GM23338 (cell line): ENCODE results near the gene UNKL. TPM values are rescaled to one million over a fixed set of nuclear protein-coding genes. Genes with fewer than 3 reads are reported as not detected.

Experiments
- ATAC-seq: fragments of 200-7000 bp; cut with Tn5 transposase; 3 replicates; pipeline ENCODE4 v1.9.1; 2020
- DNase-seq: peaks from one replicate; pipeline ENCODE4 v3.0.0-alpha.2; 2015; ENCODE audit warnings: low spot score
- H2AFZ ChIP-seq: fragments of 200-600 bp; sonication (generic); 2 replicates; pipeline ENCODE4 v1.8.0; 2016; ENCODE audit warnings: antibody characterized with exemption, mild to moderate bottlenecking, moderate library complexity
- H3F3A ChIP-seq: fragments of 200-600 bp; sonication (generic); replicated peaks from 2 replicates; pipeline ENCODE4 v1.8.0; 2017; ENCODE audit warnings: antibody characterized with exemption, mixed run types, low read depth
- H3K27ac ChIP-seq: fragments of 200-600 bp; sonication (generic); 2 replicates; pipeline ENCODE4 v1.6.1; 2016; ENCODE audit warnings: low read depth
- H3K27me3 ChIP-seq: fragments of 200-600 bp; sonication (generic); 2 replicates; pipeline ENCODE4 v1.8.0; 2016; ENCODE audit warnings: mild to moderate bottlenecking, mixed run types, moderate library complexity; ENCODE audit not compliant: insufficient read depth
- H3K36me3 ChIP-seq: fragments of 200-600 bp; sonication (generic); 2 replicates; pipeline ENCODE4 v1.8.0; 2016; ENCODE audit warnings: mild to moderate bottlenecking; ENCODE audit not compliant: insufficient read depth
- H3K4me1 ChIP-seq: fragments of 200-600 bp; sonication (generic); 2 replicates; pipeline ENCODE4 v1.8.0; 2016; ENCODE audit warnings: mild to moderate bottlenecking, moderate library complexity; ENCODE audit not compliant: insufficient read depth
- H3K4me2 ChIP-seq: fragments of 200-600 bp; sonication (generic); 2 replicates; pipeline ENCODE4 v1.7.1; 2017; ENCODE audit warnings: mixed run types
- H3K4me3 ChIP-seq: fragments of 200-600 bp; sonication (generic); 2 replicates; pipeline ENCODE4 v1.6.1; 2016; ENCODE audit warnings: mixed run types
- H3K79me2 ChIP-seq: fragments of 200-600 bp; sonication (generic); replicated peaks from 2 replicates; pipeline ENCODE4 v1.8.0; 2017; ENCODE audit warnings: mild to moderate bottlenecking; ENCODE audit not compliant: insufficient read depth
- H3K9me2 ChIP-seq: fragments of 200-600 bp; sonication (generic); 2 replicates; pipeline ENCODE4 v1.8.0; 2017; ENCODE audit not compliant: insufficient read depth
- H4K20me1 ChIP-seq: fragments of 200-600 bp; sonication (generic); replicated peaks from 2 replicates; pipeline ENCODE4 v1.8.0; 2017; ENCODE audit warnings: mild to moderate bottlenecking; ENCODE audit not compliant: insufficient read depth
- H3K27ac Mint-ChIP-seq: 2 replicates; pipeline ENCODE4 v1.8.0; 2020; ENCODE audit warnings: inconsistent platforms, mild to moderate bottlenecking, moderate library complexity, mixed read lengths
- H3K27me3 Mint-ChIP-seq: 3 replicates; pipeline ENCODE4 v1.8.0; 2022; ENCODE audit warnings: low read depth, mild to moderate bottlenecking, moderate library complexity, mixed read lengths, inconsistent platforms; ENCODE audit not compliant: insufficient read depth, poor library complexity
- H3K36me3 Mint-ChIP-seq: 3 replicates; pipeline ENCODE4 v1.8.0; 2021; ENCODE audit warnings: low read depth, mild to moderate bottlenecking, inconsistent platforms, moderate library complexity, mixed read lengths
- H3K4me1 Mint-ChIP-seq: 3 replicates; pipeline ENCODE4 v1.8.0; 2020; ENCODE audit warnings: mild to moderate bottlenecking, inconsistent platforms, mixed read lengths
- H3K4me3 Mint-ChIP-seq: 3 replicates; pipeline ENCODE4 v1.8.0; 2021; ENCODE audit warnings: moderate library complexity, mild to moderate bottlenecking, inconsistent platforms, mixed read lengths
- H3K9me3 Mint-ChIP-seq: 3 replicates; pipeline ENCODE4 v1.8.0; 2020; ENCODE audit warnings: moderate library complexity, mild to moderate bottlenecking, inconsistent platforms, mixed read lengths
- CREB1 ChIP-seq: fragments of 250-450 bp; sonication (Bioruptor Pico); IDR thresholded peaks from 2 replicates; pipeline ENCODE4 v1.5.0; 2020; ENCODE audit warnings: low read depth, mild to moderate bottlenecking, moderate library complexity
- CTCF ChIP-seq, 2 experiments: fragments of 200-600 bp in 1 of 2; sonication (generic) in 1 of 2; conservative IDR thresholded peaks; 2 replicates each; pipeline versions ENCODE4 v1.5.1 to v1.6.1; 2016 to 2017; ENCODE audit warnings: antibody characterized with exemption in 2 of 2, low read depth in 2 of 2, mild to moderate bottlenecking in 2 of 2, moderate library complexity in 1 of 2
- EZH2 ChIP-seq: fragments of 200-600 bp; sonication (generic); IDR thresholded peaks from one replicate; pipeline ENCODE4 v1.8.0; 2017; ENCODE audit warnings: antibody characterized with exemption, mild to moderate bottlenecking, low read depth; ENCODE audit not compliant: unreplicated experiment
- EZH2phosphoT487 ChIP-seq: fragments of 200-600 bp; sonication (generic); IDR thresholded peaks from one replicate; pipeline ENCODE4 v1.8.1; 2018; ENCODE audit warnings: antibody characterized with exemption; ENCODE audit not compliant: unreplicated experiment
- JUNB ChIP-seq: IDR thresholded peaks from one replicate; pipeline ENCODE4 v1.6.1; 2016; ENCODE audit warnings: antibody characterized with exemption; ENCODE audit not compliant: unreplicated experiment
- REST ChIP-seq: IDR thresholded peaks from one replicate; pipeline ENCODE4 v1.6.1; 2018; ENCODE audit warnings: antibody characterized with exemption; ENCODE audit not compliant: unreplicated experiment
- ZNF114 ChIP-seq: fragments of 250-450 bp; sonication (Bioruptor Pico); IDR thresholded peaks from 2 replicates; pipeline ENCODE4 v1.5.0; 2020; ENCODE audit warnings: mild to moderate bottlenecking, moderate library complexity
- polyA plus RNA-seq: library from polyadenylated mRNA; unstranded; fragments of >200 nt; fragmentation: Nextera tagmentation; extraction: Ambion mirVana; gene quantifications from 2 replicates; pipeline ENCODE4 v1.2.1, GENCODE V29; 2016
- total RNA-seq: library from RNA; depleted of rRNA; stranded (reverse); fragments of >200 nt; shearing (Covaris generic); gene quantifications from 2 replicates; pipeline ENCODE4 v1.2.3, GENCODE V29; 2014
- TF ChIP-seq, protein P1 (sequence below): fragments of 250-450 bp; sonication (Bioruptor Pico); IDR thresholded peaks from 2 replicates; pipeline ENCODE4 v1.5.0; 2020; ENCODE audit warnings: mild to moderate bottlenecking, moderate library complexity

The UNKL gene
- total and polyA plus RNA-seq, 2 experiments from 2014 or later, result 16.7 to 28.7 TPM

GRCh38 chr16:1334739-1335138 is 79.8 kb downstream of the UNKL start:
- H3K9me3 Mint-ChIP-seq, result no peaks in the 10 kb centered on the region
- Histone ChIP-seq H3F3A (0 out of 2 replicates have a peak, but pooled peaks cover 5% of the 10 kb centered on the region), H3K36me3 (no peaks in the 10 kb centered on the region), H2AFZ (no peak overlapping the region), H3K4me2 (peak overlapping the region; percentile 95), H3K27ac (no peak overlapping the region), H3K27me3 (peaks cover 36% of the 10 kb centered on the region), H3K4me1 (peaks cover 10% of the 10 kb centered on the region), H3K79me2 (no peaks in the 10 kb centered on the region), H3K9me2 (no peaks in the 10 kb centered on the region), H3K4me3 (peak overlapping the region; percentile 72), H4K20me1 (no peaks in the 10 kb centered on the region; the same call in 1 of the 2 replicates)
- TF ChIP-seq JUNB, result no peak
- TF ChIP-seq CTCF (conservative IDR thresholded peaks at IDR 0.05; ENCODE audit: low read depth in 2 of 2), result peak in 1 of 2 experiments; percentile 36; a peak in 1 of 4 replicates
- TF ChIP-seq CREB1 (CRISPR knock-in tag), result no peak
- TF ChIP-seq, protein P1, sequence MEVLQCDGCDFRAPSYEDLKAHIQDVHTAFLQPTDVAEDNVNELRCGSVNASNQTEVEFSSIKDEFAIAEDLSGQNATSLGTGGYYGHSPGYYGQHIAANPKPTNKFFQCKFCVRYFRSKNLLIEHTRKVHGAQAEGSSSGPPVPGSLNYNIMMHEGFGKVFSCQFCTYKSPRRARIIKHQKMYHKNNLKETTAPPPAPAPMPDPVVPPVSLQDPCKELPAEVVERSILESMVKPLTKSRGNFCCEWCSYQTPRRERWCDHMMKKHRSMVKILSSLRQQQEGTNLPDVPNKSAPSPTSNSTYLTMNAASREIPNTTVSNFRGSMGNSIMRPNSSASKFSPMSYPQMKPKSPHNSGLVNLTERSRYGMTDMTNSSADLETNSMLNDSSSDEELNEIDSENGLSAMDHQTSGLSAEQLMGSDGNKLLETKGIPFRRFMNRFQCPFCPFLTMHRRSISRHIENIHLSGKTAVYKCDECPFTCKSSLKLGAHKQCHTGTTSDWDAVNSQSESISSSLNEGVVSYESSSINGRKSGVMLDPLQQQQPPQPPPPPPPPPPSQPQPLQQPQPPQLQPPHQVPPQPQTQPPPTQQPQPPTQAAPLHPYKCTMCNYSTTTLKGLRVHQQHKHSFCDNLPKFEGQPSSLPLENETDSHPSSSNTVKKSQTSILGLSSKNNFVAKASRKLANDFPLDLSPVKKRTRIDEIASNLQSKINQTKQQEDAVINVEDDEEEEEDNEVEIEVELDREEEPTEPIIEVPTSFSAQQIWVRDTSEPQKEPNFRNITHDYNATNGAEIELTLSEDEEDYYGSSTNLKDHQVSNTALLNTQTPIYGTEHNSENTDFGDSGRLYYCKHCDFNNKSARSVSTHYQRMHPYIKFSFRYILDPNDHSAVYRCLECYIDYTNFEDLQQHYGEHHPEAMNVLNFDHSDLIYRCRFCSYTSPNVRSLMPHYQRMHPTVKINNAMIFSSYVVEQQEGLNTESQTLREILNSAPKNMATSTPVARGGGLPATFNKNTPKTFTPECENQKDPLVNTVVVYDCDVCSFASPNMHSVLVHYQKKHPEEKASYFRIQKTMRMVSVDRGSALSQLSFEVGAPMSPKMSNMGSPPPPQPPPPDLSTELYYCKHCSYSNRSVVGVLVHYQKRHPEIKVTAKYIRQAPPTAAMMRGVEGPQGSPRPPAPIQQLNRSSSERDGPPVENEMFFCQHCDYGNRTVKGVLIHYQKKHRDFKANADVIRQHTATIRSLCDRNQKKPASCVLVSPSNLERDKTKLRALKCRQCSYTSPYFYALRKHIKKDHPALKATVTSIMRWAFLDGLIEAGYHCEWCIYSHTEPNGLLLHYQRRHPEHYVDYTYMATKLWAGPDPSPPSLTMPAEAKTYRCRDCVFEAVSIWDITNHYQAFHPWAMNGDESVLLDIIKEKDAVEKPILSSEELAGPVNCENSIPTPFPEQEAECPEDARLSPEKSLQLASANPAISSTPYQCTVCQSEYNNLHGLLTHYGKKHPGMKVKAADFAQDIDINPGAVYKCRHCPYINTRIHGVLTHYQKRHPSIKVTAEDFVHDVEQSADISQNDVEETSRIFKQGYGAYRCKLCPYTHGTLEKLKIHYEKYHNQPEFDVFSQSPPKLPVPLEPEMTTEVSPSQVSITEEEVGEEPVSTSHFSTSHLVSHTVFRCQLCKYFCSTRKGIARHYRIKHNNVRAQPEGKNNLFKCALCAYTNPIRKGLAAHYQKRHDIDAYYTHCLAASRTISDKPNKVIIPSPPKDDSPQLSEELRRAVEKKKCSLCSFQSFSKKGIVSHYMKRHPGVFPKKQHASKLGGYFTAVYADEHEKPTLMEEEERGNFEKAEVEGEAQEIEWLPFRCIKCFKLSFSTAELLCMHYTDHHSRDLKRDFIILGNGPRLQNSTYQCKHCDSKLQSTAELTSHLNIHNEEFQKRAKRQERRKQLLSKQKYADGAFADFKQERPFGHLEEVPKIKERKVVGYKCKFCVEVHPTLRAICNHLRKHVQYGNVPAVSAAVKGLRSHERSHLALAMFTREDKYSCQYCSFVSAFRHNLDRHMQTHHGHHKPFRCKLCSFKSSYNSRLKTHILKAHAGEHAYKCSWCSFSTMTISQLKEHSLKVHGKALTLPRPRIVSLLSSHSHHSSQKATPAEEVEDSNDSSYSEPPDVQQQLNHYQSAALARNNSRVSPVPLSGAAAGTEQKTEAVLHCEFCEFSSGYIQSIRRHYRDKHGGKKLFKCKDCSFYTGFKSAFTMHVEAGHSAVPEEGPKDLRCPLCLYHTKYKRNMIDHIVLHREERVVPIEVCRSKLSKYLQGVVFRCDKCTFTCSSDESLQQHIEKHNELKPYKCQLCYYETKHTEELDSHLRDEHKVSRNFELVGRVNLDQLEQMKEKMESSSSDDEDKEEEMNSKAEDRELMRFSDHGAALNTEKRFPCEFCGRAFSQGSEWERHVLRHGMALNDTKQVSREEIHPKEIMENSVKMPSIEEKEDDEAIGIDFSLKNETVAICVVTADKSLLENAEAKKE (CRISPR knock-in tag), result no peak
- no peak for TF ChIP-seq ZNF114 (CRISPR knock-in tag)
- no peak for TF ChIP-seq REST
- no peak for TF ChIP-seq EZH2phosphoT487
- TF ChIP-seq EZH2, result peak; percentile 37
- H3K4me1 Mint-ChIP-seq, result peaks cover 12% of the 10 kb centered on the region
- peak overlapping the region; percentile 44 for H3K4me3 Mint-ChIP-seq
- no peaks in the 10 kb centered on the region for H3K36me3 Mint-ChIP-seq
- peaks cover 33% of the 10 kb centered on the region for H3K27me3 Mint-ChIP-seq
- no peak overlapping the region for H3K27ac Mint-ChIP-seq
- ATAC-seq (no peak), DNase-seq (no peak)
